HepG2 (cell line): ENCODE results near the gene ERBB3. TPM values are rescaled to one million over a fixed set of nuclear protein-coding genes. Genes with fewer than 3 reads are reported as not detected.

Experiments
- ARID2 ChIP-seq: sonication (generic); formaldehyde crosslinking; IDR thresholded peaks from 2 replicates; pipeline ENCODE4 v1.8.1; 2022; ENCODE audit warnings: mild to moderate bottlenecking, missing genetic modification reagents, borderline replicate concordance
- CBFB ChIP-seq: sonication (generic); formaldehyde crosslinking; IDR thresholded peaks from 2 replicates; pipeline ENCODE4 v1.4.0; 2020; ENCODE audit warnings: missing genetic modification reagents
- CCAR2 ChIP-seq: fragments of 200-400 bp; formaldehyde crosslinking; optimal IDR thresholded peaks from 2 replicates; pipeline ENCODE3; 2018; ENCODE audit warnings: low read depth, mild to moderate bottlenecking, low read length, moderate library complexity
- HMG20A ChIP-seq: IDR thresholded peaks from 2 replicates; pipeline ENCODE4 v1.6.1; 2016; ENCODE audit warnings: borderline replicate concordance
- MED8 ChIP-seq: sonication (generic); formaldehyde crosslinking; IDR thresholded peaks from 2 replicates; pipeline ENCODE4 v1.8.1; 2023; ENCODE audit warnings: mild to moderate bottlenecking, missing genetic modification reagents; ENCODE audit not compliant: insufficient replicate concordance
- NPAS2 ChIP-seq: sonication (generic); formaldehyde crosslinking; IDR thresholded peaks from 2 replicates; pipeline ENCODE4 v1.8.0; 2022; ENCODE audit warnings: mild to moderate bottlenecking, missing genetic modification reagents, borderline replicate concordance
- SRSF1 ChIP-seq: fragments of 200-400 bp; formaldehyde crosslinking; optimal IDR thresholded peaks from 2 replicates; pipeline ENCODE3; 2017; ENCODE audit warnings: mild to moderate bottlenecking, low read depth, low read length, moderate library complexity
- polyA plus RNA-seq, 8 experiments: library from polyadenylated mRNA; depleted of rRNA in 3 of 8; stranded (reverse) in 7 of 8; unstranded in 1 of 8; fragments of >200 nt; fragmentation: Illumina TruSeq in 4 of 8; extraction: Trizol in 4 of 8; gene quantifications; 2 replicates each; pipeline versions ENCODE4 v1.2.1 to v1.2.3, GENCODE V29; 2011 to 2016; ENCODE audit warnings: low read depth in 4 of 8, missing spikeins in 1 of 8, mixed read lengths in 1 of 8; ENCODE audit not compliant: insufficient read depth in 1 of 8
- total RNA-seq, 5 experiments: library from RNA; depleted of rRNA; stranded (reverse); fragments of >200 nt; fragmentation: Illumina TruSeq; extraction: Trizol; gene quantifications; 2 replicates each; pipeline ENCODE4 v1.2.3, GENCODE V29; 2016; ENCODE audit warnings: low read depth in 1 of 5
- TF ChIP-seq, protein P1 (sequence below): sonication (generic); formaldehyde crosslinking; IDR thresholded peaks from 2 replicates; pipeline ENCODE4 v1.4.0; 2020; ENCODE audit warnings: low read depth, mild to moderate bottlenecking, missing genetic modification reagents
- TF ChIP-seq, protein P2 (sequence below): sonication (generic); formaldehyde crosslinking; IDR thresholded peaks from 2 replicates; pipeline ENCODE4 v1.5.0; 2020; ENCODE audit warnings: mild to moderate bottlenecking, missing genetic modification reagents, borderline replicate concordance
- TF ChIP-seq, protein P3 (sequence below): sonication (generic); formaldehyde crosslinking; IDR thresholded peaks from 2 replicates; pipeline ENCODE4 v1.5.1; 2020; ENCODE audit warnings: missing genetic modification reagents, mild to moderate bottlenecking, borderline replicate concordance
- TF ChIP-seq, protein P4 (sequence below): sonication (generic); formaldehyde crosslinking; IDR thresholded peaks from 2 replicates; pipeline ENCODE4 v1.5.1; 2020; ENCODE audit warnings: mild to moderate bottlenecking, missing genetic modification reagents, borderline replicate concordance
- TF ChIP-seq, protein P5 (sequence below): sonication (generic); formaldehyde crosslinking; IDR thresholded peaks from 2 replicates; pipeline ENCODE4 v1.4.0; 2020; ENCODE audit warnings: mild to moderate bottlenecking, missing genetic modification reagents
- TF ChIP-seq, protein P6 (sequence below): sonication (generic); formaldehyde crosslinking; IDR thresholded peaks from 2 replicates; pipeline ENCODE4 v1.5.0; 2020; ENCODE audit warnings: missing genetic modification reagents

ERBB3 gene
- total and polyA plus RNA-seq, 2 of the 13 experiments (the other 11 are each of a cell fraction or from before 2014, with no cell fraction given): 93.6 to 358 TPM

DNA sequence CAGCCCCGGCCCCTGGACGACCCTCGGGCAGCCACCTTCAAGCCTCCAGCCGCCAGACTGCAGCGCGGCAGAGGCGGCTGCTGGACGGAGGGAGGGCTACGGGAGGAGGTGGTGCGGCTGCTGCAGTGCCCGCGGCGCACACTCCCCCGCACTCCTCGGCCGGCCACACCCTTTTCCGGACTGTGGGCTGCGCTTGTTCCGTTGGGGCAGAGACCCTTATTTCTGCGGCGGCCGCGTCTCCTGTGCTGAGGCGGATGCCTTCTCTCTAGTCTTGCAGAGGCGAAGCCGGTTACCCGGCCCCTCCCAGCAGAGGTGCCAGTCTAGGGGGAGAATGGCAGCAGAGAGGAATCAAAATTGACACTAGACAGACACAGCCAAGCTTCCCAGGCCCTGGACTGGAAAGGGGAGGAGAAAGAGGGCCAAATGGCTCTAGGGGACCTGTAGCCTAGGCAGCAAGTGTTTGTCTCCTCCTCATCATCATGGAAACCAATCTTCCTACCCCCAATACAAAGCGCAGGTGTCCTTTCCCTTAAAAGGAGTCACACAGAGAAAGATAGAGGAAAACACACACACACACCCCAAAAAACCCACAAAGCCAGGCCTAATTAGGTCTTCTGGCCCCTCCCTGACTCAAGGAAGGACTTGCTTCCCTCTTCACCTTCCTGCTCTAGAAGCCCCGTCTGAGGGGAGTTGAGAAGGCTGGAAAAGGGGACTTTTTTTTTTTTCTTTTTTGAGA is 49.4 kb downstream of the ERBB3 start (continued):
- TF ChIP-seq, protein P1, sequence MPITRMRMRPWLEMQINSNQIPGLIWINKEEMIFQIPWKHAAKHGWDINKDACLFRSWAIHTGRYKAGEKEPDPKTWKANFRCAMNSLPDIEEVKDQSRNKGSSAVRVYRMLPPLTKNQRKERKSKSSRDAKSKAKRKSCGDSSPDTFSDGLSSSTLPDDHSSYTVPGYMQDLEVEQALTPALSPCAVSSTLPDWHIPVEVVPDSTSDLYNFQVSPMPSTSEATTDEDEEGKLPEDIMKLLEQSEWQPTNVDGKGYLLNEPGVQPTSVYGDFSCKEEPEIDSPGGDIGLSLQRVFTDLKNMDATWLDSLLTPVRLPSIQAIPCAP (CRISPR knock-in tag): no peak
- TF ChIP-seq, protein P2, sequence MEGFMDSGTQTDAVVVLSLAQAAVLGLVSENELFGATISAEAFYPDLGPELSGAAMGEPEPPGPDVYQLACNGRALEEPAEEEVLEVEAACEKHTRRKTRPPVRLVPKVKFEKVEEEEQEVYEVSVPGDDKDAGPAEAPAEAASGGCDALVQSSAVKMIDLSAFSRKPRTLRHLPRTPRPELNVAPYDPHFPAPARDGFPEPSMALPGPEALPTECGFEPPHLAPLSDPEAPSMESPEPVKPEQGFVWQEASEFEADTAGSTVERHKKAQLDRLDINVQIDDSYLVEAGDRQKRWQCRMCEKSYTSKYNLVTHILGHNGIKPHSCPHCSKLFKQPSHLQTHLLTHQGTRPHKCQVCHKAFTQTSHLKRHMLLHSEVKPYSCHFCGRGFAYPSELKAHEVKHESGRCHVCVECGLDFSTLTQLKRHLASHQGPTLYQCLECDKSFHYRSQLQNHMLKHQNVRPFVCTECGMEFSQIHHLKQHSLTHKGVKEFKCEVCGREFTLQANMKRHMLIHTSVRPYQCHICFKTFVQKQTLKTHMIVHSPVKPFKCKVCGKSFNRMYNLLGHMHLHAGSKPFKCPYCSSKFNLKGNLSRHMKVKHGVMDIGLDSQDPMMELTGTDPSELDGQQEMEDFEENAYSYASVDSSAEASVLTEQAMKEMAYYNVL (CRISPR knock-in tag): no peak
- TF ChIP-seq, protein P3, sequence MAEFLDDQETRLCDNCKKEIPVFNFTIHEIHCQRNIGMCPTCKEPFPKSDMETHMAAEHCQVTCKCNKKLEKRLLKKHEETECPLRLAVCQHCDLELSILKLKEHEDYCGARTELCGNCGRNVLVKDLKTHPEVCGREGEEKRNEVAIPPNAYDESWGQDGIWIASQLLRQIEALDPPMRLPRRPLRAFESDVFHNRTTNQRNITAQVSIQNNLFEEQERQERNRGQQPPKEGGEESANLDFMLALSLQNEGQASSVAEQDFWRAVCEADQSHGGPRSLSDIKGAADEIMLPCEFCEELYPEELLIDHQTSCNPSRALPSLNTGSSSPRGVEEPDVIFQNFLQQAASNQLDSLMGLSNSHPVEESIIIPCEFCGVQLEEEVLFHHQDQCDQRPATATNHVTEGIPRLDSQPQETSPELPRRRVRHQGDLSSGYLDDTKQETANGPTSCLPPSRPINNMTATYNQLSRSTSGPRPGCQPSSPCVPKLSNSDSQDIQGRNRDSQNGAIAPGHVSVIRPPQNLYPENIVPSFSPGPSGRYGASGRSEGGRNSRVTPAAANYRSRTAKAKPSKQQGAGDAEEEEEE (CRISPR knock-in tag): no peak
- TF ChIP-seq NPAS2 (CRISPR knock-in tag) (no peak), HMG20A (CRISPR knock-in tag) (no peak), CCAR2 (no peak), SRSF1 (no peak), ARID2 (CRISPR knock-in tag) (no peak), MED8 (CRISPR knock-in tag) (no peak), CBFB (CRISPR knock-in tag) (0 out of 2 replicates have a peak, but pooled peaks have one; percentile 54)
- TF ChIP-seq, protein P4, sequence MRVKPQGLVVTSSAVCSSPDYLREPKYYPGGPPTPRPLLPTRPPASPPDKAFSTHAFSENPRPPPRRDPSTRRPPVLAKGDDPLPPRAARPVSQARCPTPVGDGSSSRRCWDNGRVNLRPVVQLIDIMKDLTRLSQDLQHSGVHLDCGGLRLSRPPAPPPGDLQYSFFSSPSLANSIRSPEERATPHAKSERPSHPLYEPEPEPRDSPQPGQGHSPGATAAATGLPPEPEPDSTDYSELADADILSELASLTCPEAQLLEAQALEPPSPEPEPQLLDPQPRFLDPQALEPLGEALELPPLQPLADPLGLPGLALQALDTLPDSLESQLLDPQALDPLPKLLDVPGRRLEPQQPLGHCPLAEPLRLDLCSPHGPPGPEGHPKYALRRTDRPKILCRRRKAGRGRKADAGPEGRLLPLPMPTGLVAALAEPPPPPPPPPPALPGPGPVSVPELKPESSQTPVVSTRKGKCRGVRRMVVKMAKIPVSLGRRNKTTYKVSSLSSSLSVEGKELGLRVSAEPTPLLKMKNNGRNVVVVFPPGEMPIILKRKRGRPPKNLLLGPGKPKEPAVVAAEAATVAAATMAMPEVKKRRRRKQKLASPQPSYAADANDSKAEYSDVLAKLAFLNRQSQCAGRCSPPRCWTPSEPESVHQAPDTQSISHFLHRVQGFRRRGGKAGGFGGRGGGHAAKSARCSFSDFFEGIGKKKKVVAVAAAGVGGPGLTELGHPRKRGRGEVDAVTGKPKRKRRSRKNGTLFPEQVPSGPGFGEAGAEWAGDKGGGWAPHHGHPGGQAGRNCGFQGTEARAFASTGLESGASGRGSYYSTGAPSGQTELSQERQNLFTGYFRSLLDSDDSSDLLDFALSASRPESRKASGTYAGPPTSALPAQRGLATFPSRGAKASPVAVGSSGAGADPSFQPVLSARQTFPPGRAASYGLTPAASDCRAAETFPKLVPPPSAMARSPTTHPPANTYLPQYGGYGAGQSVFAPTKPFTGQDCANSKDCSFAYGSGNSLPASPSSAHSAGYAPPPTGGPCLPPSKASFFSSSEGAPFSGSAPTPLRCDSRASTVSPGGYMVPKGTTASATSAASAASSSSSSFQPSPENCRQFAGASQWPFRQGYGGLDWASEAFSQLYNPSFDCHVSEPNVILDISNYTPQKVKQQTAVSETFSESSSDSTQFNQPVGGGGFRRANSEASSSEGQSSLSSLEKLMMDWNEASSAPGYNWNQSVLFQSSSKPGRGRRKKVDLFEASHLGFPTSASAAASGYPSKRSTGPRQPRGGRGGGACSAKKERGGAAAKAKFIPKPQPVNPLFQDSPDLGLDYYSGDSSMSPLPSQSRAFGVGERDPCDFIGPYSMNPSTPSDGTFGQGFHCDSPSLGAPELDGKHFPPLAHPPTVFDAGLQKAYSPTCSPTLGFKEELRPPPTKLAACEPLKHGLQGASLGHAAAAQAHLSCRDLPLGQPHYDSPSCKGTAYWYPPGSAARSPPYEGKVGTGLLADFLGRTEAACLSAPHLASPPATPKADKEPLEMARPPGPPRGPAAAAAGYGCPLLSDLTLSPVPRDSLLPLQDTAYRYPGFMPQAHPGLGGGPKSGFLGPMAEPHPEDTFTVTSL (CRISPR knock-in tag): no peak
- TF ChIP-seq, protein P5, sequence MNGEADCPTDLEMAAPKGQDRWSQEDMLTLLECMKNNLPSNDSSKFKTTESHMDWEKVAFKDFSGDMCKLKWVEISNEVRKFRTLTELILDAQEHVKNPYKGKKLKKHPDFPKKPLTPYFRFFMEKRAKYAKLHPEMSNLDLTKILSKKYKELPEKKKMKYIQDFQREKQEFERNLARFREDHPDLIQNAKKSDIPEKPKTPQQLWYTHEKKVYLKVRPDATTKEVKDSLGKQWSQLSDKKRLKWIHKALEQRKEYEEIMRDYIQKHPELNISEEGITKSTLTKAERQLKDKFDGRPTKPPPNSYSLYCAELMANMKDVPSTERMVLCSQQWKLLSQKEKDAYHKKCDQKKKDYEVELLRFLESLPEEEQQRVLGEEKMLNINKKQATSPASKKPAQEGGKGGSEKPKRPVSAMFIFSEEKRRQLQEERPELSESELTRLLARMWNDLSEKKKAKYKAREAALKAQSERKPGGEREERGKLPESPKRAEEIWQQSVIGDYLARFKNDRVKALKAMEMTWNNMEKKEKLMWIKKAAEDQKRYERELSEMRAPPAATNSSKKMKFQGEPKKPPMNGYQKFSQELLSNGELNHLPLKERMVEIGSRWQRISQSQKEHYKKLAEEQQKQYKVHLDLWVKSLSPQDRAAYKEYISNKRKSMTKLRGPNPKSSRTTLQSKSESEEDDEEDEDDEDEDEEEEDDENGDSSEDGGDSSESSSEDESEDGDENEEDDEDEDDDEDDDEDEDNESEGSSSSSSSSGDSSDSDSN (CRISPR knock-in tag): peak; percentile 72
- TF ChIP-seq, protein P6, sequence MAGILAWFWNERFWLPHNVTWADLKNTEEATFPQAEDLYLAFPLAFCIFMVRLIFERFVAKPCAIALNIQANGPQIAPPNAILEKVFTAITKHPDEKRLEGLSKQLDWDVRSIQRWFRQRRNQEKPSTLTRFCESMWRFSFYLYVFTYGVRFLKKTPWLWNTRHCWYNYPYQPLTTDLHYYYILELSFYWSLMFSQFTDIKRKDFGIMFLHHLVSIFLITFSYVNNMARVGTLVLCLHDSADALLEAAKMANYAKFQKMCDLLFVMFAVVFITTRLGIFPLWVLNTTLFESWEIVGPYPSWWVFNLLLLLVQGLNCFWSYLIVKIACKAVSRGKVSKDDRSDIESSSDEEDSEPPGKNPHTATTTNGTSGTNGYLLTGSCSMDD (CRISPR knock-in tag): no peak
